Mucosa of descending colon (tissue), 3 donors: ENCODE results near the gene FAM171A1. TPM values are rescaled to one million over a fixed set of nuclear protein-coding genes. Genes with fewer than 3 reads are reported as not detected.
"Not testable (repeated sequence)": the region's sequence is repeated elsewhere in the genome, so short reads cannot be mapped to it uniquely, and the experiment has no call there.

ENCODE experiments used
- ATAC-seq: fragments of 200-7000 bp; cut with Tn5 transposase; one replicate; pipeline ENCODE4 v1.9.1; 2020; ENCODE audit warnings: mild to moderate bottlenecking, moderate library complexity
- DNase-seq, 3 donors: peaks; one replicate each; pipeline ENCODE4 v3.0.0-alpha.2; 2020
- H3K36me3 ChIP-seq: fragments of 200-600 bp; one replicate; pipeline ENCODE4 v1.8.0; 2021; ENCODE audit warnings: low read depth, mild to moderate bottlenecking
- H3K4me1 ChIP-seq: fragments of 200-600 bp; one replicate; pipeline ENCODE4 v1.8.0; 2021; ENCODE audit warnings: low read depth, mild to moderate bottlenecking
- H3K4me3 ChIP-seq: fragments of 200-600 bp; one replicate; pipeline ENCODE4 v1.8.0; 2021; ENCODE audit warnings: mild to moderate bottlenecking
- H3K9me3 ChIP-seq: fragments of 200-600 bp; one replicate; pipeline ENCODE4 v1.8.0; 2021; ENCODE audit warnings: mild to moderate bottlenecking
- intact Hi-C, 2 donors: fragments of 100-400 bp; cut with DNase I in 1 of 2; cut with micrococcal nuclease in 1 of 2; formaldehyde crosslinking; loops; one replicate each; pipeline versions ENCODE4 v1.11.0 to v1.11.1; 2022; cut with DNase I, micrococcal nuclease
- total RNA-seq, 3 donors: library from RNA; stranded (reverse); fragmentation: NEBNext Ultra II Directional in 2 of 3; extraction: Animal tissue kit (Norgen Biotek cat#: 25700) in 2 of 3; gene quantifications; one replicate each; pipeline versions ENCODE4 v1.2.1 to v1.2.4, GENCODE V29; 2021 to 2023
- TF ChIP-seq, protein P1 (sequence below): fragments of 200-600 bp; IDR thresholded peaks from one replicate; pipeline ENCODE4 v1.8.0; 2022; ENCODE audit warnings: antibody characterized with exemption, mild to moderate bottlenecking
- donor health status: DM: no; HTN: no; CAD: no; lungs with moderate emphysema.
- donor health status: DM: no; HTN: no; CAD: no.
- donor health status: DM: no; HTN: yes; CAD: no.

FAM171A1 gene
- total RNA-seq, 3 donors from 2014 or later, result 33.7 to 60.7 (median 50.4) TPM

DNA sequence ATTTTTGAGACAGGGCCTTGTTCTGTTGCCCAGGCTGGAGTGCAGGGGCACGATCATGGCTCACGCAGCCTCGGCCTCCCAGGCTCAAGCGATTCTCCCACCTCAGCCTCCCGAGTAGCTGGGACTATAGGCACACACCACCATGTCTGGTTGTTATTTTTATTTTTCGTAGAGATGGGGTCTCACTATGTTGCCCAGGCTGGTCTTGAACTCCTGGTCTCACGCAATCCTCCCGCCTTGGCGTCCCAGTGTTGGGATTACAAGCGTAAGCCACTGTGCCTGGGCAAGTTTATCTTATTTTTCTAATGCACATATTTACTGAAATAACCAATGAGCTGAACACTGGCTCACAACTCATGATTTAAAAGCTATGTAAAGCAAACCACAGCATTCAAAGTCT is 61.9 kb downstream of the FAM171A1 start:
- ATAC-seq, result no peak
- DNase-seq, result no peak
- peaks cover 5% of the 10 kb centered on the region for H3K4me1 ChIP-seq

DNA sequence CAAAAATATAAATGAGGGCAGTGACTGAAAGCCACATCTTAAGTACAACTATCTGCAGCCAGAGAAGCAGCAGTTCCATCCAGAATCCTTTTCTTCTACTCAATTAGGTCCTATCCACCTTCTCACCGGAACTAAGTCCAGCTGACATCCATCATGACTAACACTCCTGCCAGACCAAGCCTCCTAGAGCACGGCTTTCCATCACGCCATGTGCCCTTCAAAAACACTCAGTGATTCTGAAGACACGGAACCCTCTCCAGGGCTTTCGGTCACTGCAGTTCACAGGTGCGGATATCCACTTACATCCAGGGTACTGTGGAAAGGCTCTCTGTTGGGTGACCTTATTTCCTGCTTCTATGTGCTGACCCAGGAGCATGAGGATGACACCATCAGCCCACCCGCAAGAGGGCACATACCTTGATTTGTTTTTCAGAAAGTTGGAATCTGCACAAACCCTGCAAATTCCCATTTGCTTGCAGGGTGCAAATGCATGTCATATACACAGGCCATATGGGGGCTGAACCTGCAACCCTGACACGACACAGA is 64.3 kb downstream of the FAM171A1 start:
- Histone ChIP-seq H3K4me1 (peaks cover 5% of the 10 kb centered on the region), H3K4me3 (no peak overlapping the region), H3K9me3 (no peaks in the 10 kb centered on the region), H3K36me3 (no peaks in the 10 kb centered on the region)
- ATAC-seq, result no peak
- intact Hi-C loops, result no loop called here
- no peak for DNase-seq
- TF ChIP-seq, protein P1, sequence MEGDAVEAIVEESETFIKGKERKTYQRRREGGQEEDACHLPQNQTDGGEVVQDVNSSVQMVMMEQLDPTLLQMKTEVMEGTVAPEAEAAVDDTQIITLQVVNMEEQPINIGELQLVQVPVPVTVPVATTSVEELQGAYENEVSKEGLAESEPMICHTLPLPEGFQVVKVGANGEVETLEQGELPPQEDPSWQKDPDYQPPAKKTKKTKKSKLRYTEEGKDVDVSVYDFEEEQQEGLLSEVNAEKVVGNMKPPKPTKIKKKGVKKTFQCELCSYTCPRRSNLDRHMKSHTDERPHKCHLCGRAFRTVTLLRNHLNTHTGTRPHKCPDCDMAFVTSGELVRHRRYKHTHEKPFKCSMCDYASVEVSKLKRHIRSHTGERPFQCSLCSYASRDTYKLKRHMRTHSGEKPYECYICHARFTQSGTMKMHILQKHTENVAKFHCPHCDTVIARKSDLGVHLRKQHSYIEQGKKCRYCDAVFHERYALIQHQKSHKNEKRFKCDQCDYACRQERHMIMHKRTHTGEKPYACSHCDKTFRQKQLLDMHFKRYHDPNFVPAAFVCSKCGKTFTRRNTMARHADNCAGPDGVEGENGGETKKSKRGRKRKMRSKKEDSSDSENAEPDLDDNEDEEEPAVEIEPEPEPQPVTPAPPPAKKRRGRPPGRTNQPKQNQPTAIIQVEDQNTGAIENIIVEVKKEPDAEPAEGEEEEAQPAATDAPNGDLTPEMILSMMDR, result no peak

More for the DNA sequence above, 61.9 kb downstream of the FAM171A1 start:
- H3K36me3 ChIP-seq, result no peaks in the 10 kb centered on the region
- H3K9me3 ChIP-seq, result no peaks in the 10 kb centered on the region
- TF ChIP-seq, protein P1, result no peak
- intact Hi-C loops, result no loop called here
- no peak overlapping the region for H3K4me3 ChIP-seq

DNA sequence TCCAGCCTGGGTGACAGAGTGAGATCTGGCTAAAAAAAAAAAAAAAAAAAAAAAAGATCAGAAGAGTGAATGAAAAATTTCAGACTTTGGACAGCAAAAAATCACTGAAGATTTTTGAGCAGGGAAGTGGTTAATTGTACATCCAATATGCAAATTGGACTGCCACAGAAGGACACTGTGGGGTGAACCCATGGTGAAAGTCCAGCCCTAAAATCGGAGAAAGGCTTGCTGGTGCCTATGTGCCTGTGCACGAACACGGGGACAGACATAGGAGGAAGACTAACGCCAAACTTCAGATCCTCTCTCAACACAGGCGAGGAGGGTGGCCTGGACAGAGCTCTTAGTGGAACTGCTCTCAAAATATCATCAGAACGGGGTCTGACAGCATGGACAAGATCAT is 65.5 kb downstream of the FAM171A1 start:
- intact Hi-C loops, result no loop called here
- Histone ChIP-seq H3K4me1 (peaks cover 5% of the 10 kb centered on the region), H3K9me3 (no peaks in the 10 kb centered on the region), H3K36me3 (no peaks in the 10 kb centered on the region), H3K4me3 (no peak overlapping the region)
- DNase-seq, result no peak
- ATAC-seq, result no peak
- TF ChIP-seq, protein P1, result no peak

DNA sequence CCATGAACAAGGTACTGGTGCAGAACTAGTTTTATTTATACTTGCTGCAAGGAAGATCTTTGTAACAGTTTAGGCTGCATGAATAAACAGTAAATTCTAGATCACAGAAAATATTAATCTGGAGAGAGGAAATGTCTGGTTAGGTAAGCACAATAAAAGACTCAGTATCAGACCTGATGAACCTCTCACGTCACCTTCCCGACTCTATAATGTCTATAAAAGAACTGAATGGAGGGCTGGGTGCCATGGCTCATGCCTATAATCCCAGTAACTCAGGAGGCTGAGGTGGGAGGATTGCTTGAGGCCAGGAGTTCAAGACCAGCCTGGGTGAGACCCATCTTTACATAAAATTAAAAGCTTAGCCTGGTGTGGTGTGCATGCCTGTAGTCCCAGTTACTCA is 65.9 kb downstream of the FAM171A1 start:
- no peak for DNase-seq
- ATAC-seq, result peak; percentile 81
- intact Hi-C loops, result no loop called here
- Histone ChIP-seq H3K4me3 (no peak overlapping the region), H3K4me1 (peaks cover 5% of the 10 kb centered on the region), H3K36me3 (no peaks in the 10 kb centered on the region), H3K9me3 (no peaks in the 10 kb centered on the region)
- TF ChIP-seq, protein P1, result no peak

DNA sequence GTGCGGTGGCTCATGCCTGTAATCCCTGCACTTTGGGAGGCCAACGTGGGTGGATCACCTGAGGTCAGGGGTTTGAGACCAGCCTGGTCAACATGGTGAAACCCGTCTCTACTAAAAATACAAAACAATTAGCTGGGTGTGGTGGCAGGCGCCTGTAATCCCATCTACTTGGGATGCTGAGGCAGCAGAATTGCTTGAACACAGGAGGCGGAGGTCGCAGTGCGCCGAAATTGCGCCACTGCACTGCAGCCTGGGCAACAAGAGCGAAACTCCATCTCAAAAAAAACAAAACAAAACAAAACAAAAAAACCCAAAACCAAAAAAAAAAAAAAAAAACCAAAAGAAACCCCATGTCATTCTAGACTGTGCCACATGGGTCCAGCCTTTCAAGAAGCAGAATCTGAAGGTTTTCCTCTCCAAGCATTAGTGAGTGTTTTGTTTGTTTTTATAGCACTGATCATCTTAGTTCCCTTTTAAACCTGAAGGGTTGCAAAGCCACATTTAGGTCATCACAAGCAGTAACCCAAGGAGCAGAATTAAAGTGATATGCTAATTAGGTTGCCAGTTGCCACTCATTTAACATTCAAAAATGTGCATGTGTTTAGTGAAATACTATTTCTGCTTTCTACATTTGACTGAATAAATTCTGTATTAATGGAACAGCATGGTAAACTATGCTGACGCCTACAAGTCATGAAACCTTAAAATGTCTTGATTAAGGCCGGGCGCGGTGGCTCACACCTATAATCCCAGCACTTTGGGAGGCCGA is 68.7 kb downstream of the FAM171A1 start:
- H3K4me1 ChIP-seq, H3K4me3 ChIP-seq, intact Hi-C loops, ATAC-seq, DNase-seq, H3K9me3 ChIP-seq, H3K36me3 ChIP-seq: not testable (repeated sequence)

DNA sequence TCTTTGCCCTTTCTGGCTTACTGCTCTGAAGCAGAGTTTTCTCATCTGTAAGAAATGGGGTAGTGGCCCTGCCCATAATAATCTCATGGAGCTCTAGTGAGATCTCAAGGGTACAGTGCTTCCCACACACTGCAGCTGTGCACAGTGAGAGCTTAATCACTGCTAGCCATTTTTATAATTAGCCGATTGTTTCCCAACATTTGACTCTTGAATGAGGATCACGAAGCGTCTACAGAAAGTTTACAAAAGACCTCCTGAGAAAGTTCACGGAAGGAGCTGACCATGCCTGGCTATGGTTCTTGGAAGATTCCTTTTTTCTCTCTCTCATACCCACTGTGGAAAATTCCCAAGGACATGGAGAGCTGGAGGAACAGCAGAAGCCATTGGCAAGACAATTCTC is 70.4 kb downstream of the FAM171A1 start:
- Histone ChIP-seq H3K36me3 (no peaks in the 10 kb centered on the region), H3K9me3 (no peaks in the 10 kb centered on the region), H3K4me3 (no peak overlapping the region), H3K4me1 (peaks cover 5% of the 10 kb centered on the region)
- TF ChIP-seq, protein P1, result no peak
- intact Hi-C loops, result no loop called here
- ATAC-seq (no peak), DNase-seq (no peak)
